ENCODE data around the gene PRDM15. TPM values are rescaled to one million over a fixed set of nuclear protein-coding genes. Genes with fewer than 3 reads are reported as not detected.

PRDM15 gene
- total RNA-seq, 3 donors from 2014 or later (not counting 1 experiment from before 2014, with no cell fraction given), result 11.4 to 13.5 (median 11.9) TPM

- no peaks in the 10 kb centered on the region for H3K27me3 ChIP-seq (ENCODE audit: control insufficient read depth, insufficient read depth, low read length)
- H3K27ac ChIP-seq (ENCODE audit: low read length), result no peak overlapping the region
- Mint-ChIP-seq H3K4me1 (peaks cover 0 to 19% of the 10 kb centered on the region in 2 donors), H3K4me3 (no peak overlapping the region), H3K27ac (no peak overlapping the region), H3K36me3 (peaks cover 8% of the 10 kb centered on the region), H3K27me3 (ENCODE audit: low read depth in 2 of 2) (no peaks in the 10 kb centered on the region), H3K9me3 (peaks cover 10% of the 10 kb centered on the region in 2 donors)
- H3K9me3 ChIP-seq (ENCODE audit: control insufficient read depth, insufficient read depth, low read length), result no peaks in the 10 kb centered on the region
- DNase-seq (no peak), ATAC-seq (no peak)
- H3K4me3 ChIP-seq (ENCODE audit: low read length), result no peak overlapping the region
- 93% methylated on average over 10 of the region's 10 CpGs for WGBS (ENCODE audit: insufficient coverage)
- H3K36me3 ChIP-seq (ENCODE audit: control insufficient read depth, insufficient read depth, low read length), result peaks cover 30% of the 10 kb centered on the region
- TF ChIP-seq, protein P1, sequence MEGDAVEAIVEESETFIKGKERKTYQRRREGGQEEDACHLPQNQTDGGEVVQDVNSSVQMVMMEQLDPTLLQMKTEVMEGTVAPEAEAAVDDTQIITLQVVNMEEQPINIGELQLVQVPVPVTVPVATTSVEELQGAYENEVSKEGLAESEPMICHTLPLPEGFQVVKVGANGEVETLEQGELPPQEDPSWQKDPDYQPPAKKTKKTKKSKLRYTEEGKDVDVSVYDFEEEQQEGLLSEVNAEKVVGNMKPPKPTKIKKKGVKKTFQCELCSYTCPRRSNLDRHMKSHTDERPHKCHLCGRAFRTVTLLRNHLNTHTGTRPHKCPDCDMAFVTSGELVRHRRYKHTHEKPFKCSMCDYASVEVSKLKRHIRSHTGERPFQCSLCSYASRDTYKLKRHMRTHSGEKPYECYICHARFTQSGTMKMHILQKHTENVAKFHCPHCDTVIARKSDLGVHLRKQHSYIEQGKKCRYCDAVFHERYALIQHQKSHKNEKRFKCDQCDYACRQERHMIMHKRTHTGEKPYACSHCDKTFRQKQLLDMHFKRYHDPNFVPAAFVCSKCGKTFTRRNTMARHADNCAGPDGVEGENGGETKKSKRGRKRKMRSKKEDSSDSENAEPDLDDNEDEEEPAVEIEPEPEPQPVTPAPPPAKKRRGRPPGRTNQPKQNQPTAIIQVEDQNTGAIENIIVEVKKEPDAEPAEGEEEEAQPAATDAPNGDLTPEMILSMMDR (IDR thresholded peaks at IDR 0.05), result no peak
- no peaks in the 10 kb centered on the region for H3K4me1 ChIP-seq (ENCODE audit: control insufficient read depth, insufficient read depth, low read length)
- intact Hi-C loops (cut with micrococcal nuclease), result loop anchor here (10.0 kb wide), 1 partner anchor 60 kb away; no protein-coding TSS in a partner anchor
Measured at GRCh38 chr21:41804381-41804780, 74.8 kb downstream of the PRDM15 start.

DNA sequence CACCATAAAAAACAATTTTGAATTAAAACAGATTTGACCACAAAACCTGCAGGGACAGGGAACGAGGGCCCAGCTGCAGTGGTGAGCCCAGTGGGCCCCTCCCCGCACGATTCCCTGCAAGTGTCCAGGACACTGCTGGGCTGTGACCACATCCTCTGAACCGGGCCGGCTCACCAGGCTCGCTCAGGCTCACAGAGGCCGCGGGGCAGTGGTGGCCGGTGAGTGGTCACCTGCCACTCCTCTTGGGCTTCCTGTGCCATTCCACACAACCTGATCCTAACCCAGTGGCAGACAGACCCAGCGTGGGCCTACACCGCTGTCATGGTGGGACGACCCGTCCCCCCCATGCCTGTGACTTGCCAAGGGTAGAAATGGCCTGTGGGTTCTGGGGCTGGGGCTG is 75.8 kb downstream of the PRDM15 start:
- Mint-ChIP-seq H3K9me3 (peaks cover 10% of the 10 kb centered on the region in 2 donors), H3K4me3 (no peak overlapping the region), H3K27me3 (ENCODE audit: low read depth in 2 of 2) (no peaks in the 10 kb centered on the region), H3K4me1 (peaks cover 0 to 19% of the 10 kb centered on the region in 2 donors), H3K36me3 (peaks cover 8% of the 10 kb centered on the region), H3K27ac (no peak overlapping the region)
- no peaks in the 10 kb centered on the region for H3K9me3 ChIP-seq (ENCODE audit: control insufficient read depth, insufficient read depth, low read length)
- intact Hi-C loops (cut with micrococcal nuclease), result loop anchor here (10.0 kb wide), 1 partner anchor 59 kb away; no protein-coding TSS in a partner anchor
- no peak overlapping the region for H3K4me3 ChIP-seq (ENCODE audit: low read length)
- DNase-seq (no peak), ATAC-seq (no peak)
- H3K27me3 ChIP-seq (ENCODE audit: control insufficient read depth, insufficient read depth, low read length), result no peaks in the 10 kb centered on the region
- no peak overlapping the region for H3K27ac ChIP-seq (ENCODE audit: low read length)
- TF ChIP-seq, protein P1 (IDR thresholded peaks at IDR 0.05), result no peak
- H3K36me3 ChIP-seq (ENCODE audit: control insufficient read depth, insufficient read depth, low read length), result peaks cover 30% of the 10 kb centered on the region
- WGBS (ENCODE audit: insufficient coverage), result 60% methylated on average over 13 of the region's 13 CpGs
- H3K4me1 ChIP-seq (ENCODE audit: control insufficient read depth, insufficient read depth, low read length), result no peaks in the 10 kb centered on the region

GRCh38 chr21:41802684-41803083 is 76.5 kb downstream of the PRDM15 start:
- TF ChIP-seq, protein P1 (IDR thresholded peaks at IDR 0.05), result no peak
- no peak for ATAC-seq

GRCh38 chr21:41802198-41802584 is 77.0 kb downstream of the PRDM15 start:
- intact Hi-C loops (cut with micrococcal nuclease), result loop anchor here (10.0 kb wide), 1 partner anchor 57 kb away; no protein-coding TSS in a partner anchor
- DNase-seq (no peak), ATAC-seq (no peak)
- H3K27me3 ChIP-seq (ENCODE audit: control insufficient read depth, insufficient read depth, low read length), result no peaks in the 10 kb centered on the region
- Mint-ChIP-seq H3K4me1 (peaks cover 0 to 14% of the 10 kb centered on the region in 2 donors), H3K4me3 (no peak overlapping the region), H3K27me3 (ENCODE audit: low read depth in 2 of 2) (no peaks in the 10 kb centered on the region), H3K9me3 (peaks cover 10% of the 10 kb centered on the region in 2 donors), H3K36me3 (peaks cover 8% of the 10 kb centered on the region), H3K27ac (no peak overlapping the region)
- peaks cover 30% of the 10 kb centered on the region for H3K36me3 ChIP-seq (ENCODE audit: control insufficient read depth, insufficient read depth, low read length)
- no peak overlapping the region for H3K27ac ChIP-seq (ENCODE audit: low read length)
- TF ChIP-seq, protein P1 (IDR thresholded peaks at IDR 0.05), result no peak
- H3K4me1 ChIP-seq (ENCODE audit: control insufficient read depth, insufficient read depth, low read length), result no peaks in the 10 kb centered on the region
- H3K4me3 ChIP-seq (ENCODE audit: low read length), result no peak overlapping the region
- H3K9me3 ChIP-seq (ENCODE audit: control insufficient read depth, insufficient read depth, low read length), result no peaks in the 10 kb centered on the region
- WGBS (ENCODE audit: insufficient coverage), result 62% methylated on average over 5 of the region's 5 CpGs

More at GRCh38 chr21:41802684-41803083, 76.5 kb downstream of the PRDM15 start:
- no peak for DNase-seq
- peaks cover 10% of the 10 kb centered on the region in 2 donors for H3K9me3 Mint-ChIP-seq
- no peak overlapping the region for H3K27ac Mint-ChIP-seq
- Histone ChIP-seq H3K4me3 (ENCODE audit: low read length) (no peak overlapping the region), H3K27ac (ENCODE audit: low read length) (no peak overlapping the region), H3K9me3 (ENCODE audit: control insufficient read depth, insufficient read depth, low read length) (no peaks in the 10 kb centered on the region), H3K4me1 (ENCODE audit: control insufficient read depth, insufficient read depth, low read length) (no peaks in the 10 kb centered on the region), H3K27me3 (ENCODE audit: control insufficient read depth, insufficient read depth, low read length) (no peaks in the 10 kb centered on the region), H3K36me3 (ENCODE audit: control insufficient read depth, insufficient read depth, low read length) (peaks cover 30% of the 10 kb centered on the region)
- WGBS (ENCODE audit: insufficient coverage), result 81% methylated on average over 19 of the region's 19 CpGs
- peaks cover 8% of the 10 kb centered on the region for H3K36me3 Mint-ChIP-seq
- H3K4me3 Mint-ChIP-seq, result no peak overlapping the region
- peaks cover 0 to 19% of the 10 kb centered on the region in 2 donors for H3K4me1 Mint-ChIP-seq
- no peaks in the 10 kb centered on the region for H3K27me3 Mint-ChIP-seq (ENCODE audit: low read depth in 2 of 2)
- intact Hi-C loops (cut with micrococcal nuclease), result loop anchor here (10.0 kb wide), 1 partner anchor 58 kb away; no protein-coding TSS in a partner anchor
